HUES64 (cell line): Measurements from ENCODE around the gene TFF3. TPM values are rescaled to one million over a fixed set of nuclear protein-coding genes. Genes with fewer than 3 reads are reported as not detected.

Experiments
- H3K27ac ChIP-seq: 2 replicates; pipeline ENCODE4 v1.7.0; 2013; ENCODE audit warnings: low read depth, low read length, inconsistent platforms
- H3K27me3 ChIP-seq: 2 replicates; pipeline ENCODE4 v1.6.1; 2013; ENCODE audit warnings: mild to moderate bottlenecking, low read length; ENCODE audit not compliant: insufficient read depth
- H3K36me3 ChIP-seq: 2 replicates; pipeline ENCODE4 v1.6.1; 2013; ENCODE audit warnings: mild to moderate bottlenecking, low read length; ENCODE audit not compliant: insufficient read depth
- H3K4me1 ChIP-seq: 2 replicates; pipeline ENCODE4 v1.6.1; 2013; ENCODE audit warnings: mild to moderate bottlenecking, low read length, moderate library complexity; ENCODE audit not compliant: insufficient read depth
- H3K4me3 ChIP-seq: 2 replicates; pipeline ENCODE4 v1.5.1; 2013; ENCODE audit warnings: mild to moderate bottlenecking, low read length, moderate library complexity
- H3K9ac ChIP-seq: 2 replicates; pipeline ENCODE4 v1.6.1; 2013; ENCODE audit warnings: mild to moderate bottlenecking, low read depth, low read length
- H3K9me3 ChIP-seq: 2 replicates; pipeline ENCODE4 v1.6.1; 2013; ENCODE audit warnings: low read depth, low read length; ENCODE audit not compliant: insufficient read depth
- WGBS: fragments of 150-250, 120-280 bp; methylation state at CpG from one replicate; pipeline ENCODE4 v1.1.7; 2013; ENCODE audit warnings: missing lambda C conversion rate; 5-methylcytosine and 5-hydroxymethylcytosine counted together
- polyA plus RNA-seq, 2 experiments: library from polyadenylated mRNA; stranded (reverse); fragments of 50-300 nt; gene quantifications; one replicate each; pipeline ENCODE4 v1.2.3, GENCODE V29; 2013

The TFF3 gene
- 1.6 TPM for polyA plus RNA-seq (2013, experiment 1 of 2)
- polyA plus RNA-seq (2013, experiment 2 of 2): 1.4 TPM

GRCh38 chr21:42315296-42315891 lies at the start of gene TFF3:
TSS of gene TFF3 (minus strand) at chr21:42315409. CDS start at chr21:42315374, 35 bp downstream.
- no peak within 1 kb of the TSS for H3K4me3 ChIP-seq
- no peaks in the 10 kb centered on the region for H3K9me3 ChIP-seq
- H3K4me1 ChIP-seq: peaks cover 19% of the 10 kb centered on the region
- no peaks in the 10 kb centered on the region for H3K36me3 ChIP-seq
- no peaks in the 10 kb centered on the region for H3K27me3 ChIP-seq
- 85% methylated on average over 15 of the region's 15 CpGs for WGBS
- no peak within 1 kb of the TSS for H3K9ac ChIP-seq
- H3K27ac ChIP-seq: no peak within 1 kb of the TSS

- no peak overlapping the region for H3K4me3 ChIP-seq
- H3K4me1 ChIP-seq: no peaks in the 10 kb centered on the region
- no peaks in the 10 kb centered on the region for H3K36me3 ChIP-seq
- no peak overlapping the region for H3K27ac ChIP-seq
- WGBS: 90% methylated on average over 13 of the region's 13 CpGs
- H3K9ac ChIP-seq: no peak overlapping the region
- H3K9me3 ChIP-seq: peaks cover 6% of the 10 kb centered on the region; the same call in 1 of the 2 replicates
- H3K27me3 ChIP-seq: no peaks in the 10 kb centered on the region
These were observed 49.2 kb upstream of the TFF3 start for GRCh38 chr21:42364304-42364865.

DNA sequence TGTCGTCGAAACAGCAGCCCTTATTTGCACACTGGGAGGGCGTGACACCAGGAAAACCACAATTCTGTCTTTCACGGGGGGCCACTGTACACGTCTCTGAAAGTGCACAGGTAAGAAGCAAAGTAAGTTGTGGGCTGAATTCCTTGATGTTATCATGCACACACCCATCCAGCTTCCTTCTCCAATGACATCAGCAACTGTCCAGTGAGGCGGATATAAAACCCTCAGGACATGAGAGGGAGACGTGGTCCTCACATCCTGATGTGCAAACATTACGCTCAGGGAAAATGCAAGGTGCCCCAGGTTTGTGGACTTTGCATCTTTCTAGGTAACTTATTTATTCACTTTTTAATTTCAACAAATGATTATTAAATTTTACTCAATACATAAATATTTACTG lies 48.1 kb upstream of the TFF3 start:
- Histone ChIP-seq H3K9me3 (peaks cover 9% of the 10 kb centered on the region; the same call in 1 of the 2 replicates), H3K27ac (no peak overlapping the region), H3K9ac (no peak overlapping the region), H3K4me3 (no peak overlapping the region), H3K27me3 (no peaks in the 10 kb centered on the region), H3K4me1 (no peaks in the 10 kb centered on the region), H3K36me3 (no peaks in the 10 kb centered on the region)
- WGBS: 97% methylated on average over 8 of the region's 8 CpGs

- H3K27me3 ChIP-seq: no peaks in the 10 kb centered on the region
- no peak overlapping the region for H3K4me3 ChIP-seq
- H3K27ac ChIP-seq: no peak overlapping the region
- peaks cover 9% of the 10 kb centered on the region; the same call in 1 of the 2 replicates for H3K9me3 ChIP-seq
- H3K36me3 ChIP-seq: no peaks in the 10 kb centered on the region
- 93% methylated on average over 7 of the region's 9 CpGs for WGBS
- no peaks in the 10 kb centered on the region for H3K4me1 ChIP-seq
- no peak overlapping the region for H3K9ac ChIP-seq
These were observed 47.5 kb upstream of the TFF3 start for GRCh38 chr21:42362700-42363099.

- 86% methylated on average over 12 of the region's 12 CpGs for WGBS
- H3K27me3 ChIP-seq: no peaks in the 10 kb centered on the region
These were observed 47.0 kb upstream of the TFF3 start for GRCh38 chr21:42362198-42362597.

GRCh38 chr21:42361286-42361685 lies 46.1 kb upstream of the TFF3 start:
- Histone ChIP-seq H3K27me3 (no peaks in the 10 kb centered on the region), H3K4me3 (no peak overlapping the region), H3K9me3 (peaks cover 9% of the 10 kb centered on the region; the same call in 1 of the 2 replicates), H3K9ac (no peak overlapping the region), H3K36me3 (no peaks in the 10 kb centered on the region), H3K27ac (no peak overlapping the region), H3K4me1 (no peaks in the 10 kb centered on the region)
- WGBS: 78% methylated on average over 7 of the region's 7 CpGs

More at GRCh38 chr21:42362198-42362597, 47.0 kb upstream of the TFF3 start:
- Histone ChIP-seq H3K4me1 (no peaks in the 10 kb centered on the region), H3K27ac (no peak overlapping the region), H3K9me3 (peaks cover 9% of the 10 kb centered on the region; the same call in 1 of the 2 replicates), H3K36me3 (no peaks in the 10 kb centered on the region), H3K9ac (no peak overlapping the region), H3K4me3 (no peak overlapping the region)

- peaks cover 9% of the 10 kb centered on the region; the same call in 1 of the 2 replicates for H3K9me3 ChIP-seq
- H3K27me3 ChIP-seq: no peaks in the 10 kb centered on the region
- no peaks in the 10 kb centered on the region for H3K36me3 ChIP-seq
- no peak overlapping the region for H3K9ac ChIP-seq
- no peaks in the 10 kb centered on the region for H3K4me1 ChIP-seq
- no peak overlapping the region for H3K27ac ChIP-seq
- H3K4me3 ChIP-seq: no peak overlapping the region
- WGBS: 85% methylated on average over 2 of the region's 2 CpGs
These were observed 45.1 kb upstream of the TFF3 start for GRCh38 chr21:42360317-42360716.

GRCh38 chr21:42358937-42359336 lies 43.7 kb upstream of the TFF3 start:
- H3K4me1 ChIP-seq: no peaks in the 10 kb centered on the region
- peaks cover 9% of the 10 kb centered on the region; the same call in 1 of the 2 replicates for H3K9me3 ChIP-seq
- no peak overlapping the region for H3K27ac ChIP-seq
- no peaks in the 10 kb centered on the region for H3K27me3 ChIP-seq
- WGBS: 89% methylated on average over 13 of the region's 13 CpGs
- no peak overlapping the region for H3K4me3 ChIP-seq
- H3K36me3 ChIP-seq: no peaks in the 10 kb centered on the region
- H3K9ac ChIP-seq: no peak overlapping the region

DNA sequence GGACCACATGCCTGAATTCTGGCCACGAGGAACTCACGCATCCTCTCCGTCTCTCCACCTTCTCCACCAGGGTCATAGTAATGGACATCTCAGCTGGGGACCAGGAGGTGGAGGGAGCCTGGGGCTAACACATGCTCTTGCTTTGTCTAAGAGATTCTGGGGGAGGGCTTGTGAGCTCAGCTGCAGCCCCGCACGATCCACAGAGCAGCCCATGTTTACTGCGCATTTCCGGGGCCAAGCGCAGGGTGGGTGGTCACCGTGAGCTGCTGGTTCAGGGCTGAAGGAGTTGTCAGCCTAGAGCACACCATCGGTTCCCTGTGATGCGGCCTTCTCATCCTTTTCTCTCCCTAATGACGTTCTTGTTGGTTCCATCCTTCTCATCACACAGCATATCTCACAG lies 43.1 kb upstream of the TFF3 start:
- Histone ChIP-seq H3K4me3 (no peak overlapping the region), H3K27me3 (no peaks in the 10 kb centered on the region), H3K9ac (no peak overlapping the region), H3K9me3 (peaks cover 9% of the 10 kb centered on the region; the same call in 1 of the 2 replicates), H3K4me1 (no peaks in the 10 kb centered on the region), H3K27ac (no peak overlapping the region), H3K36me3 (no peaks in the 10 kb centered on the region)
- WGBS: 93% methylated on average over 12 of the region's 12 CpGs

DNA sequence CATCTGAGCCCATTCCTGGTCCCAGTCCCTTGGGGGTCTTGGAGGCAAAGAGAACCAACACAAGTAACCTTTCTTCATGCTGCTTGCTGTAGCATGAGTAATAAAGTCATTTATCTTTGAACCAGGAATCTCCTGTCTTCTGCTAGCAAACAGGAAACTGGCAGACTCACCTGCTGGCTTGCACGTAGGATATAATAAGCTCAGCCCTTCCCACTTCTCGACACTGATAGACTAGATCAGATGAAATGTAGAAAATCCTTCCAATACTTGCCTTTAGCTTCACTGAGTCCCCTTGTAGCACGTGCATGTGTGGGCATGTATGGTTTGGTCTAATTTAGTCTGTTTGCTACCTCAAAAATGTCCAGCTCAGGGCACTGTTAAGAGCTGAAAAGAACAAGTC lies 42.1 kb upstream of the TFF3 start:
- Histone ChIP-seq H3K9me3 (peaks cover 9% of the 10 kb centered on the region; the same call in 1 of the 2 replicates), H3K36me3 (no peaks in the 10 kb centered on the region), H3K27ac (no peak overlapping the region), H3K9ac (no peak overlapping the region), H3K27me3 (no peaks in the 10 kb centered on the region), H3K4me3 (no peak overlapping the region), H3K4me1 (no peaks in the 10 kb centered on the region)
- WGBS: 91% methylated on average over 3 of the region's 3 CpGs

- Histone ChIP-seq H3K9me3 (peaks cover 9% of the 10 kb centered on the region; the same call in 1 of the 2 replicates), H3K9ac (no peak overlapping the region), H3K4me3 (no peak overlapping the region), H3K4me1 (no peaks in the 10 kb centered on the region), H3K27ac (no peak overlapping the region), H3K27me3 (no peaks in the 10 kb centered on the region), H3K36me3 (no peaks in the 10 kb centered on the region)
- 75% methylated on average over 6 of the region's 6 CpGs for WGBS
These were observed 41.4 kb upstream of the TFF3 start for GRCh38 chr21:42356650-42357049.
